ENCODE measurements around the gene PAPLN. TPM values are rescaled to one million over a fixed set of nuclear protein-coding genes. Genes with fewer than 3 reads are reported as not detected.

Gene PAPLN
- total RNA-seq, 1 experiment from 2014 or later, result 22.2 TPM

DNA sequence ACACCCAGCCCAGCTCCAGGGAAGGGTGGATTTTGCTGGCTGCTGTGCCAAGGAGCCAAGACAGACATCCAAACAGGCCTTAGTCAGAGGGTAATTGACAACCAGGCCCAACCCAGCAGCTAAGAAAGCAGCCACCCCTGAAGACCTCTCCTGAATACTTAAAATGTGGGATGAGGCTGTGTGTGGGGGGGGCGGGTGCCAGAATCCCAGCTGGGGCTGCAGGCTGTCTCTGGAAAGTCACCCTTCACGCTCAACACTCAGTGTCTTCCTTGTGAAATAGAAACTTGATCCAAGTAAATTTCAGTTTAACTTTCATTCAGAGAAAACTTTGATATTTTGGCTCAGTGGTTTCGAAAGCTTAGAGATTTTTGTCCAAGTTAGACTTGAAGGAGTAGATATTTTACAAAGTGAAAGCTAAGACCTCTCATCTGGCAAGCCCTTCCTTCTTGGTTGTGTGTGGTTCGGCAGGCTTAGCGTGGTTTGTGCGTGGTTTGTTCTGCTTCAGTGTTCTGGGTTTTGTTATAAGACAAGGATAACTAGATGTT lies 5.1 kb downstream of the PAPLN start:
- ChIA-PET POLR2A (interaction anchor here (0.6 kb wide), 1 partner anchor 95 kb away, joined by 4 read pairs; no protein-coding TSS in a partner anchor), CTCF (no interaction called here)
- TF ChIP-seq SIN3A (IDR thresholded peaks at IDR 0.05; ENCODE audit: borderline replicate concordance, insufficient read depth, low read depth, low read length) (no peak), CTCF (IDR thresholded peaks at IDR 0.05) (no peak), TCF7L2 (IDR thresholded peaks at IDR 0.05; ENCODE audit: low read depth, low read length) (no peak), POLR2AphosphoS5 (IDR thresholded peaks at IDR 0.05; ENCODE audit: low read depth, low read length) (no peak), REST (IDR thresholded peaks at IDR 0.05; ENCODE audit: insufficient read depth in 1 of 2, low read depth in 2 of 2, low read length in 1 of 2) (no peak)
- no peak for DNase-seq (ENCODE audit: low read depth, low spot score)
- Histone ChIP-seq H3K27ac (ENCODE audit: low read length) (no peak overlapping the region), H3K36me3 (ENCODE audit: control insufficient read depth, insufficient read depth, low read length) (no peaks in the 10 kb centered on the region), H3K27me3 (ENCODE audit: control insufficient read depth, insufficient read depth, low read length) (no peaks in the 10 kb centered on the region), H3K4me3 (ENCODE audit: low read depth in 2 of 2, low read length in 2 of 2) (no peak overlapping the region), H3K4me1 (ENCODE audit: control insufficient read depth, insufficient read depth, low read length) (peaks cover 14% of the 10 kb centered on the region), H3K9me3 (ENCODE audit: control insufficient read depth, insufficient read depth, low read depth, low read length) (no peaks in the 10 kb centered on the region)
- no TSS peak for BruUV-seq (replicated peaks)
- intact Hi-C loops (cut with micrococcal nuclease; ENCODE audit: unreplicated experiment), result no loop called here
- no peak for ATAC-seq
- in situ Hi-C loops (cut with HindIII; ENCODE audit: low pct_unique_long_range_greater_than_20kb, low sequenced_read_pairs), result no loop called here

DNA sequence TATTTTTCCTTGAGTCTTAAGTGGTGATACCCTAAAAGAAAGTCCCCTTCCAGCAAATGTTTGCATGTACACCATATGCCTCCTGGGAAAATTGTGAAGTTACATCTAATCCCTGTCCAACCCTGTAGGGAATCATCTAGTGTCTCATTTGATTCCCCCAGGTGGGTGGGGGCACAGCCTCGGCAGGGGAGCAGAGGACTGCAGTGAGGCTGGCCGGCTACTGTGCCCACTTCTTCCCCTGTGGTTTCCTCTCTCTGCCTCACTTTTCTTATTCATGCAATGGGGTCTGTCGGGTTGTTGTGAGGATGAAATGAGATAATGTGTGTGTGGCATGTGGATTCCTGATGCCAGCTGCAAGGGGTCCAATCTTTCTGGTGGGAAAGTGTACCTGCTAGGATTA lies 6.0 kb downstream of the PAPLN start:
- in situ Hi-C loops (cut with HindIII; ENCODE audit: low pct_unique_long_range_greater_than_20kb, low sequenced_read_pairs), result no loop called here
- intact Hi-C loops (cut with micrococcal nuclease; ENCODE audit: unreplicated experiment), result no loop called here
- Histone ChIP-seq H3K27me3 (ENCODE audit: control insufficient read depth, insufficient read depth, low read length) (no peaks in the 10 kb centered on the region), H3K9me3 (ENCODE audit: control insufficient read depth, insufficient read depth, low read depth, low read length) (no peaks in the 10 kb centered on the region), H3K36me3 (ENCODE audit: control insufficient read depth, insufficient read depth, low read length) (no peaks in the 10 kb centered on the region), H3K4me3 (ENCODE audit: low read depth in 2 of 2, low read length in 2 of 2) (no peak overlapping the region), H3K27ac (ENCODE audit: low read length) (no peak overlapping the region), H3K4me1 (ENCODE audit: control insufficient read depth, insufficient read depth, low read length) (peaks cover 14% of the 10 kb centered on the region)
- POLR2A ChIA-PET, result no interaction called here
- no peak for ATAC-seq
- CTCF ChIA-PET, result no interaction called here
- no peak for TF ChIP-seq REST (IDR thresholded peaks at IDR 0.05; ENCODE audit: insufficient read depth in 1 of 2, low read depth in 2 of 2, low read length in 1 of 2)
- TF ChIP-seq SIN3A (IDR thresholded peaks at IDR 0.05; ENCODE audit: borderline replicate concordance, insufficient read depth, low read depth, low read length), result no peak
- no peak for TF ChIP-seq TCF7L2 (IDR thresholded peaks at IDR 0.05; ENCODE audit: low read depth, low read length)
- no peak for TF ChIP-seq POLR2AphosphoS5 (IDR thresholded peaks at IDR 0.05; ENCODE audit: low read depth, low read length)
- no peak for TF ChIP-seq CTCF (IDR thresholded peaks at IDR 0.05)
- BruUV-seq (replicated peaks), result no TSS peak
- DNase-seq (ENCODE audit: low read depth, low spot score), result no peak
